ENCODE measurements around the gene LCN9. TPM values are rescaled to one million over a fixed set of nuclear protein-coding genes. Genes with fewer than 3 reads are reported as not detected.

The LCN9 gene
- total and polyA plus RNA-seq, 2 of the 4 experiments (the other 2 are of a cell fraction): not detected

- Histone ChIP-seq H4K8ac (ENCODE audit: low read depth in 2 of 2, low read length in 2 of 2) (no peak overlapping the region), H3K14ac (replicated peaks; ENCODE audit: low read depth, low read length) (no peak overlapping the region), H2BK20ac (ENCODE audit: low read depth, low read length) (no peak overlapping the region), H3K36me3 (ENCODE audit: control insufficient read depth, insufficient read depth, low read length) (no peaks in the 10 kb centered on the region), H2BK120ac (ENCODE audit: low read depth, low read length) (no peak overlapping the region), H2BK15ac (ENCODE audit: low read depth, low read length) (no peak overlapping the region), H3K9me3 (ENCODE audit: control insufficient read depth, insufficient read depth, low read length) (no peaks in the 10 kb centered on the region), H3K56ac (ENCODE audit: extremely low read depth, insufficient read depth, low read length) (no peak overlapping the region), H3K79me1 (ENCODE audit: low read depth in 1 of 2, low read length in 2 of 2) (no peaks in the 10 kb centered on the region), H3K4me1 (ENCODE audit: control insufficient read depth, insufficient read depth, low read length) (no peaks in the 10 kb centered on the region), H3K27me3 (ENCODE audit: control insufficient read depth, insufficient read depth, low read length) (no peaks in the 10 kb centered on the region; the same call in 1 of the 2 replicates), H3K9me1 (ENCODE audit: insufficient read depth, low read length) (no peaks in the 10 kb centered on the region), H2BK5ac (ENCODE audit: low read depth, low read length, poor library complexity, severe bottlenecking) (no peak overlapping the region), H4K20me1 (ENCODE audit: insufficient read depth, low read length) (no peaks in the 10 kb centered on the region), H4K5ac (ENCODE audit: low read depth, low read length) (no peak overlapping the region), H3K4ac (ENCODE audit: low read depth, low read length) (no peak overlapping the region), H3K4me3 (ENCODE audit: insufficient read depth, low read depth, low read length) (no peak overlapping the region), H2AK9ac (replicated peaks; ENCODE audit: low read depth, low read length, poor library complexity) (no peak overlapping the region), H4K91ac (ENCODE audit: insufficient read depth, low read depth, low read length) (no peak overlapping the region), H2AK5ac (ENCODE audit: low read depth, low read length) (no peak overlapping the region), H3K9ac (ENCODE audit: low read depth, low read length) (no peak overlapping the region), H3K4me2 (ENCODE audit: low read depth, low read length) (no peak overlapping the region), H3K18ac (ENCODE audit: low read depth, low read length) (no peak overlapping the region), H2AFZ (replicated peaks; ENCODE audit: low read length, poor library complexity) (no peak overlapping the region), H3K27ac (ENCODE audit: insufficient read depth, low read length) (no peak overlapping the region), H3K23ac (ENCODE audit: low read depth, low read length) (no peak overlapping the region)
- ChIA-PET CTCF (no interaction called here), POLR2A (ENCODE audit: unreplicated experiment) (no interaction called here)
- ATAC-seq (ENCODE audit: low read depth): no peak
- 58% methylated on average over 5 of the region's 10 CpGs; no CpG with 5 or more reads in 1 of the 2 experiments for WGBS, 2 experiments (ENCODE audit: extremely low coverage in 2 of 2, insufficient read length in 1 of 2)
- dilution Hi-C loops (cut with HindIII; ENCODE audit: low sequenced_read_pairs, unreplicated experiment): no loop called here
- intact Hi-C loops (cut with micrococcal nuclease): no loop called here
- no peak for DNase-seq
- TF ChIP-seq MAZ (IDR thresholded peaks at IDR 0.05; ENCODE audit: borderline replicate concordance, low read depth, low read length): no peak
- TF ChIP-seq SMC3 (IDR thresholded peaks at IDR 0.05; ENCODE audit: low read depth, low read length): no peak
- TF ChIP-seq CTCF (conservative IDR thresholded peaks at IDR 0.05; ENCODE audit: low read depth, low read length): no peak
- TF ChIP-seq MXI1 (IDR thresholded peaks at IDR 0.05; ENCODE audit: borderline replicate concordance, low read depth, low read length): no peak
- in situ Hi-C loops (cut with MboI; ENCODE audit: low sequenced_read_pairs): loop anchor here (25.0 kb wide), 1 partner anchor 318 kb away; no protein-coding TSS in a partner anchor
- no TSS peak for BruUV-seq (replicated peaks)
Observed at GRCh38 chr9:135619599-135619886, 43.6 kb upstream of the LCN9 start.
